Transverse colon (tissue), 3 donors: ENCODE results near the gene IGFLR1.

Experiments used
- CTCF ChIP-seq, 5 experiments: fragments of 200-600 bp in 3 of 5; fragments of 450-650 bp in 2 of 5; sonication (generic) in 3 of 5; IDR thresholded peaks; 1 replicate in 2 of 5; 2 replicates in 3 of 5; pipeline ENCODE4 v1.5.1; 2016 to 2017; ENCODE audit warnings: antibody characterized with exemption in 5 of 5, inconsistent platforms in 3 of 5, mild to moderate bottlenecking in 2 of 5, moderate library complexity in 1 of 5
- POLR2A ChIP-seq: fragments of 450-650 bp; IDR thresholded peaks from one replicate; pipeline ENCODE4 v1.6.1; 2016; ENCODE audit warnings: antibody characterized with exemption, mild to moderate bottlenecking, moderate library complexity

GRCh38 chr19:35774274-35775045 lies 32.2 kb upstream of the IGFLR1 start:
- TF ChIP-seq POLR2A, result no peak
- no peak for TF ChIP-seq CTCF (IDR thresholded peaks at IDR 0.05)
